Measurements from ENCODE around the gene TSNAXIP1.

GRCh38 chr16:67855789-67856188 is 49.1 kb downstream of the TSNAXIP1 start:
- no peak for TF ChIP-seq POLR2A (IDR thresholded peaks at IDR 0.05)
- no peak for TF ChIP-seq POLR2AphosphoS5 (IDR thresholded peaks at IDR 0.05)
- no peak for TF ChIP-seq CTCF (IDR thresholded peaks at IDR 0.05)

Data from upper lobe of left lung (tissue), 4 donors.